Uterus (tissue), 2 donors: ENCODE results near the gene NMT1.

ENCODE experiments used
- POLR2A ChIP-seq, 2 donors: fragments of 450-650 bp; IDR thresholded peaks; one replicate each; pipeline ENCODE4 v1.6.1; 2016; ENCODE audit warnings: antibody characterized with exemption in 2 of 2, mild to moderate bottlenecking in 1 of 2, moderate library complexity in 1 of 2
- TF ChIP-seq, protein P1 (sequence below), 4 experiments: fragments of 200-600 bp in 2 of 4; fragments of 450-650 bp in 2 of 4; sonication (generic) in 2 of 4; IDR thresholded peaks; one replicate each; pipeline ENCODE4 v1.5.1; 2016 to 2019; ENCODE audit warnings: antibody characterized with exemption in 4 of 4, mild to moderate bottlenecking in 2 of 4, moderate library complexity in 1 of 4

DNA sequence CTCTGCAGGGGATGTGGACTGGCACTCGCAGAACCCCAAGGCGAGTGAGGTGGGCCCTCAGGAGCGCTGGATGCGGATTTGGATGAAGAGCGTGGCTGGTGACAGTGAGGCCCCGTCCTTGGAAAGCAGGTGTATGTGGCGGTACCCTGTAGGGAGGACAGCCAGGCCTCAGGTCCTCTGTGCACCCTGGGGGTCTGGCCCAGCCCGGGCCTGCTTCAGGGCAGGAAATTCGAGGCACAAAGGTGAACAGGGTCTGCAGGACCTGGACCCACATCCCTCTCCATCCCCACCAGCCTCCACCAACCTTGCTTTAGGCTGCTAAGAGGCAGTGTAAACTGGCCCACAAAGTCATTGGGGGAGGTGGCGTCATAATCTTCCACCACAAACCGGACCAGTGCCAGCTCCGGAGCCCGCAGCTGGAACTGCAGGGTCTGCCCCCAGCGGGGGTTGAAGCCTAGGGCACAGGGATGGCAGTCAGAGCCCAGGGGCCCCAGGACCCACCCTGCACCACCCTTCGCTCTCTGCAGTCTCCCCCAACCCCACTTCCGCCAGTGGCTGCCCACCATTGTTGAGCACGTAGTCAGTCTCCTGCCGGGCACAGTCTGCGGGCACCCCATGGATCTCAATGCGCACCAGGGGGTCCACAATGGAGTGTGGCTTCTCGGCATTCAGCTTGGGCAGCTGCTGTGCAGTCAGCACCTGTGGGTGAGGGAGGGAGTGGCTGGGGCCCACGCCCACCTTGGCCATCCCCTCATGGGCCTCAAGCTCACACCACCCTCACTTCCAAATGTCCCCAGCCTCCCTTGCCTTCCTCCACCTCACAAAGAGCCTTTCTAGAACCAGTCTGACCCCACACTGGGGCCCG lies 51.7 kb downstream of the NMT1 start:
- TF ChIP-seq, protein P1, sequence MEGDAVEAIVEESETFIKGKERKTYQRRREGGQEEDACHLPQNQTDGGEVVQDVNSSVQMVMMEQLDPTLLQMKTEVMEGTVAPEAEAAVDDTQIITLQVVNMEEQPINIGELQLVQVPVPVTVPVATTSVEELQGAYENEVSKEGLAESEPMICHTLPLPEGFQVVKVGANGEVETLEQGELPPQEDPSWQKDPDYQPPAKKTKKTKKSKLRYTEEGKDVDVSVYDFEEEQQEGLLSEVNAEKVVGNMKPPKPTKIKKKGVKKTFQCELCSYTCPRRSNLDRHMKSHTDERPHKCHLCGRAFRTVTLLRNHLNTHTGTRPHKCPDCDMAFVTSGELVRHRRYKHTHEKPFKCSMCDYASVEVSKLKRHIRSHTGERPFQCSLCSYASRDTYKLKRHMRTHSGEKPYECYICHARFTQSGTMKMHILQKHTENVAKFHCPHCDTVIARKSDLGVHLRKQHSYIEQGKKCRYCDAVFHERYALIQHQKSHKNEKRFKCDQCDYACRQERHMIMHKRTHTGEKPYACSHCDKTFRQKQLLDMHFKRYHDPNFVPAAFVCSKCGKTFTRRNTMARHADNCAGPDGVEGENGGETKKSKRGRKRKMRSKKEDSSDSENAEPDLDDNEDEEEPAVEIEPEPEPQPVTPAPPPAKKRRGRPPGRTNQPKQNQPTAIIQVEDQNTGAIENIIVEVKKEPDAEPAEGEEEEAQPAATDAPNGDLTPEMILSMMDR (IDR thresholded peaks at IDR 0.05), result no peak
- no peak for TF ChIP-seq POLR2A (IDR thresholded peaks at IDR 0.05)
